ENCODE measurements around the gene PPFIBP2.
"Not testable (repeated sequence)": the region's sequence is repeated elsewhere in the genome, so short reads cannot be mapped to it uniquely, and the experiment has no call there.

The PPFIBP2 gene

DNA sequence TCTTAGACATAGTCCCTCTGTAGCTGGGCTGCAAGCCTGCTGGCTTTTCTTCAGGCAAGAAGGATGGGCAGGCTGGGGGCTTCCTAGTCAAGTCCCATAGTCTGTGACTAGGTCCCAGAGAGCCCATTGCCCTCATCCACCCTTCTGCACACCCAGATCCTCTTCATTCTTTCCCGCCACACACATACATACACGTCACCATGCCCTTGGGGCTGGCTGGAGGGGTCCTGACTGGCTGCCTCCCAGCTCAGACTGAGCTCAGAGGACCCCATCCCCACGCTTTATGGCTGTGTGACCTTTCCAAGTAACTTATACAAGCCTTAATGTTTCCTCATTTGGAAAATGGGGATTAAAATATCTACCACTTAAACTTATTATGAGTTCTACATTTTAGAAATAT is 13.5 kb upstream of the PPFIBP2 start:
- no peak for DNase-seq

DNA sequence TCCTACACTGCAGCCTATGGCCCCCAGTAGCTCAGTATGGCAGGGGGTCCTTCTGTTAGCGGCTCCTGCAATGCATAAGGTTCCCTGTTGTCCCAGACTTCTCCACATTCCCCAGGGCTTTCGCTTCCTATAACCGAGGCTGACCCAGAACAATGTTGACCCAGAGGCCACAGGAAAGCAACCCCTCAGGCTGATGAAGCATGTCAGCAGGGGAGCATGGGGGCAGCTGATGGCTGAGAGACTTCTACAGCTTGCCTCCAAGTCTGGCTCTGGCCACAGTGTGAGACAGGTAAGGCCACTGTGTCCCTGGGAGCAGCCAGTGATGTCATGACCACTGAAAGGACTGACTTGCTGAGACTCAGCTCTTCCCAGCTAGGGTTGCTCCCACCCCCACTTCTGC is 12.5 kb upstream of the PPFIBP2 start:
- no peak for DNase-seq

DNA sequence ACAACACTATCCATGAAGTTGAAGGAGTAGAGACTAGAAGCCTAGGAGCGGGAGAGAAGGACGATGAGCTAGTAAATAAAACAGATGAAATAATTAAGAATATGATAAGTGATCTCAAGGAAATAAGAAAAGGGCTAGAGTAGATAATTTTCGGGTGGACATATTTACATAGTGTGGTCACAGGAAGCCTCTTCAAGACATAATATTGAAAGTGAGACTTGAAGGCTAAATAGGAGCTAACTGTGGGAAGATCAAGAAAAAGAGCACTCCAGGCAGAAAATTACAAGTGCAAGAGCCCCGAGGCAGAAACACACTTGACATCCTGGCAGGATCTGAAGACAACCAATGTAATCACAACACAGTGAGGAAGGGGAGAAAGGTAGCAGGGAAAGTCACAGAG is 11.9 kb upstream of the PPFIBP2 start:
- DNase-seq: no peak

DNA sequence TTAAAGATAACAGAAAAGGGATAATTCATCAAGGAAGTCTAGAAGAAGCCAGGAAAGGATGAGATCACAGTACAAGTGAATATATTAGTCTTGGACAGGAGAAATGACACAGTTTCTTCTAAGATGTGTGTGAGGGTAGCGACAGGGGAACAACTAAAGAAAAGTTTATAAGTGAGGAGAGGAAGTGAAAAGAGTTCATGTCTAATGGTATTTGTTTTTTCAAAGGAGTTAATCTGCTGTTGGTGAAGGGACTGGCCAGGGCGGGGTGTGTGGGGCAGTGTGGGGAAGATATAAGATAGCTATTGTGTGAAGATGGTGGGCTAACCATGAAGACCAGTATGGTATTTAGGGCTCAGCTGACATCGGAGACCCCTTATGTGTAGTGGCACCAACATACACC is 7.6 kb upstream of the PPFIBP2 start:
- DNase-seq: no peak

GRCh38 chr11:7508087-7508486 is 5.7 kb upstream of the PPFIBP2 start:
- no peak for DNase-seq

- no peak for DNase-seq
These were observed 3.8 kb upstream of the PPFIBP2 start for GRCh38 chr11:7509966-7510365.

DNA sequence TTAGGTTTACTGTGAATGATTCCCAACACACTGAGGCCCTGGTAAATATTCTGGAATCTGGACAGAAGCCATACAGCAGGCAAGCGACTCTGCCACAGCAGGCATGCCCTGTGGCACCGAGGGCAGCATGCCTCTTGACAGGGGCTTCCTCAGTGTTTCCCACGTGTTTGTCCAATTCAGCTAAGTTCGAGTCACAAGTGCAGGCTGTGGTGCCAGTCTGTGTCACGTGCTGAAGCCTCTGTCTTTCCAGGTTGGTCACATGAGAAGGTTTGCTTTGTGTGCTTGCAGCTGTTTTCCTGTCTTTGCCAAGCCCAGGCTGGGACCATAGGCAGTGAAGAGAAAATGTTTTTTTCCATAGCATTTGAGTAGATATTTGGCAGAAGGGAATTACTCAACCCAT is 2.4 kb upstream of the PPFIBP2 start:
- no peak for DNase-seq

DNA sequence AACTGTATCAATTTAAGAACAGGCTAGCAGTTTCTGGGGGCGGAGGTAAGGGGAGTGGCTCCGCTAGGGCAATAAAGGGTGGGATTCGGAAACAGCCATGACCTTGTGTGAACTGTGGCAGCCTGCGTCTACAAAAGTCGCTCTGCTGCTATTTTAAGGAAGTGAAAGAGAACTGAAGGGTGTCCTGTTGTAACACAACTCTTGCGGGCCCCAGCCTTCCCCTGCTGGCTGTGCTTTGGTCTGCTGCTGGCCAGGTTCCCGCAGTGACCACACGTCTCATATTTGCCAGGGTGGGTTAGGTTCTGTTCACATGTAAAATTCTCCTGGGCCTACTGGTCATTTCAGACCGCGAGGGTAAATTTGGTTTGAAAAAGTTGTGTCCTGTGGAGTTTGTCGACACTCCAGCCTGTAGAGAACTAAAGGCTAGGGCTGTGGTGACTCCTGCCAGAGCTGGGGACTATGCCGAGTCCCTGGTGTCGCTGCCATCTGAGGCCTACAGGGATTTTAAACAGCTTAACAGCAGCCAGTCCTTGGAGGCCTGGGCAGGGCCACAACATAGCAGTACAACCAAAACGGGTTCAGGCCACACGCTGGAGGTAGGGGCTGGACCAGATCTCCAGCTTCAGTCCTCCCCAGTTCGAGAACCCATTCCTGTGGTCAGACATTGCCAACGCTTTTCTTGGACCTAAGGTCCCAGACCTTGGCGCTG is 1.1 kb upstream of the PPFIBP2 start:
- DNase-seq: no peak

DNA sequence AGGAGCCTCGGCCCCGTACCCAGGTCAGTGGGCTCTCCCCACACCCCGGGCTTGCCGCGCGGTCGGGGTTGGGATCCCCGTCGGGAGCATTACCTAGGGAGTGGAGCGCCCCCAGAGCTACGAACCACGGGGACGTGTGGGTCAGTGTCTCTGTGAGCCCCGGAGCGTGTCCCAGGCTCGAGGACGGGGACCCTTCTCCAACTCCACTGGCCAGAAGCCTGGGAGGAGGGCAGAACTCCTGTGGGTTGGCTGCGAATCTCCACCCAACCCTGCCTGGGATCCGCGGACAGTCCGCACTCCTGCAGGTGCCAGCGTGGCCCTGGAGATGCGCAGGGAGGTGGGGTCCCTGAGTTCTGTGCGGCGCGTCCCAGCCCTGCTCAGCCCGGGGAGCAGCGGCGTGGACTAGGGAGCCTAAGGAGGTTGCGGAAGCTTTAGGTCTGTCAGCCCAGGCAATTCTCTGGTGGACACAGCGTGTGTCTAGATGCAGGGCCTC is 346 bp downstream of the PPFIBP2 start:
- no peak for DNase-seq

DNA sequence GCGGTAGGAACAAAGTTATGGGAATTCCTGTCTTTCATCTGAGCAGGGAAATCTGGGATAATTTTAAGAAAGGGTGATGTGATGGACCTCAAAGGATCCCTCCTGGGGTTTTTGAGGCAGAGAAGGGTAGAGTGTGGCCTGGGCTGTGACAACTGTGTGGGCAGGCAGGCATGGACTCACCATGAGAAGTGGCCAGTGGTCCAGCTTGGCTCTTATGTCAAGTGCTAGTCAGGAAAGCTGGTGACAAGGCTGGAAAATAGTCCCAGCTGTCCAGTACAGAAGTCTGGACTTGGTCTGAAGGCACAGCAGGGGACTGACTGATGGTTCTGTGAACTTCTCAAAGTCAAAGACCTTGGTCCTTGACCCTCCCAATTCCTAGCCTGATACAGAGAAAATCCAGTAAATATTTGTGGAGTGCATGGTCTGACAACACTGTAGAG is 1.7 kb downstream of the PPFIBP2 start:
- DNase-seq: no peak

DNA sequence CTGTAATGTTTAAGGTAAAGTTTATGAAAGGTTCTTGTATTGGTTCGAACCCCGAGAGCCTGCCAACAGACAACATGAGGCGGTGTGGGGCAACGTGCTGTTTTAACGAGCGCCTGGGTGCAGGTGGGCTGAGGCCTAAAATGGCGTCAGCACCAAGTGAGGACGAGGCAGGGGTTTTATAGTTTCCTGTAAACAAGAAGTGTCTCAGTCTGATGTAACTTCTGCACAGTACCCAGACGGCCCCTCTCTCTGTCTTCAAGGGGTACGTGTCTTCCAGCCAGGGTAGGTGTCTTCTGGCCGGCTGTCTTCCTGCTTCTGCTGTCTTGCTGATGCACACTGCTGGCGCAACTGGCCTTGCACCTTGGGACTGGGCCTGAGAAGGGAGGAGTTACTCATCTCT is 2.7 kb downstream of the PPFIBP2 start:
- no peak for DNase-seq

DNA sequence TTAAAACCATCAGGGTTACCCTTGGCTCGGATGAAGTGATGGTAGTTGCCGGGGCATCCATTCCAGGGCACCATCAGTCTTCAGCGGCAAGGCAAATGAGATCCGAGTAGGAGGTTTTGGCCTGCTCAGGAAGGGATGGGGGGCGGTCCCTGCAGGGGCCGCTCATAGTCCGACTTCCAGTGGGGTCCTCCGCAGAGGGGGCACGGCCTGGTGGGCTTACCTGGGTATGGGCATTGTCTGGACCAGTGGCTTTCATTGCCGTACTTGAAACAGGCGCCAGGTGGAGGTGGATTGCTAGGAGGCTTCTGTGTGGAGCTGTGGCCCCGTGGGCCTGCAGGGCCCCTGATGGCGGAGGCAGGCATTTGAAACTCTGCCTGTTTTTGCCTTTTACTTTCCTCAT is 3.9 kb downstream of the PPFIBP2 start:
- not testable (repeated sequence) for DNase-seq

DNA sequence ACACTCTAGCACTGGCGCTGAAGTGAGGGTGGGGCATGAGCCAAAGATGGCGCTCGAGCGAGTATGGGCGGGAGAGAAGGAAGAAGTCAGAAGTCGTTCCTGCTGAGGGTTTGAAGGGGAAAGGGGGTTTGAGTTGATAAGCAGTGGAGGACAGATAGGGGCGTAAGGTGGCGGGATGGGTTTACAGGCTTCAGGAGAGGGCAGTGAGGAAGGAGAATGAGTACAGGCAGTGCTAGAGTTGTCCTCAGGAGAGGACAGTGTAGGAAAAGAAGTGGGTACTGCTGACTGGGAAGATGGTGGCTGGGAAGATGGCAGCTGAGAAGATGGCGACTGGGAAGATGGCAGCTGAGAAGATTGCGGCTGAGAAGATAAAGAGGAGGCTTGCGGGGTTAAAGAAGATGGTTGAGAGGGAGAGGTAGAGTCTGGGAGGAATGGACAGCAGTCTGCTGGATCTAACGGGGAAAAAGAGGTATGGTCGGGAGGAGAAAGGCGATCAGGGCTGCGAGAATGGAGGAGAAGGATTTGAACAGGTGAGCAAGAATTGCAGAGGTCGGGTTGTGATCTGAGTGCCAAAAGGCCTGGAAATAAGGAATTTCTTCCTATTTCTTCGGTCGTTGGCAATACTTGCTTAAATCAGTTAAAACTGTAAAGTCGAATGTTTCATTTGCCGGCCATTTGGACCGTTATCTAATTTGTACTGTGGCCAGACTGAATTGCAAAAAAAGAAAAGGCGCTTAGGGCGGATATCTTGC is 5.2 kb downstream of the PPFIBP2 start:
- DNase-seq: no peak

DNA sequence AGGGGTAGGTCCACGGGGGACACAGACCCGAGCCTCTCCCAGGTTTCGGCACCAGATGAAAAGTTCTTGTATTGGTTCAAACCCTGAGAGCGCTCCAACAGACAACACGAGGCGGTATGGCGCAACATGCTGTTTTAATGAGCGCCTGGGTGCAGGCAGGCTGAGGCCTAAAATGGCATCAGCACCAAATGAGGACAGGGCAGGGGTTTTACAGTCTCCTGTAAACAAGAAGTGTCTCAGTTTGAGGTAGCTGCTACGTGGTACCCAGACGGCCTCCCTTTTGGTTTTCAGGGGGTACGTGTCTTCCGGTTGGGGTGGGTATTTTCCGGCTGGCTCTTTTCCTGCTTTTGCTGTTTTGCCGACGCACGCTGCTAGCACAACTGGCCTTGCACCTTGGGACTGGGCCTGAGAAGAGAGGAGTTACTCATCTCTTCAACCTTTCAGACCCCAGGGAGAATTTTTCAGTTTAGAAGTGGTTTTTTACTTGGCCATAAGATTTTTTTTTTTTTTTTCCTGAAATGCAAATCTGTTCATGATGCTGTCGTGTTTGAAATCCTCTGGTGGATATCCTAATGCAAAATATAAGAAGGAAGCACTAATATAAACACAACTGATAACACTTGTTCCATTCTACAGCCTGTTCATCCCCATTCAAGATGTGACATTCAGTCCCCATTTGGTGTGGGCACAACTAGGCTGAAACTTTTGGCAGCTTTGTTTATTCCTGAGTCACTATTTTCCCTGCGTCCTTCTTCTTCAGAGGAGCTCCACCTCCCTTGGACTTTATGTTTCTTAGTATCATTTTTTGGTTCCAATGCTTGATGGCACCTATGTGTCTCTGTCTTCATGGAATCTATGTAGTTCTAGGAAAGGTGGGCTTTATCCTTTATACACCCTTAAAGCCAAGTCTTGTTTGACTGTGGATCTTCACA is 6.5 kb downstream of the PPFIBP2 start:
- DNase-seq: no peak

DNA sequence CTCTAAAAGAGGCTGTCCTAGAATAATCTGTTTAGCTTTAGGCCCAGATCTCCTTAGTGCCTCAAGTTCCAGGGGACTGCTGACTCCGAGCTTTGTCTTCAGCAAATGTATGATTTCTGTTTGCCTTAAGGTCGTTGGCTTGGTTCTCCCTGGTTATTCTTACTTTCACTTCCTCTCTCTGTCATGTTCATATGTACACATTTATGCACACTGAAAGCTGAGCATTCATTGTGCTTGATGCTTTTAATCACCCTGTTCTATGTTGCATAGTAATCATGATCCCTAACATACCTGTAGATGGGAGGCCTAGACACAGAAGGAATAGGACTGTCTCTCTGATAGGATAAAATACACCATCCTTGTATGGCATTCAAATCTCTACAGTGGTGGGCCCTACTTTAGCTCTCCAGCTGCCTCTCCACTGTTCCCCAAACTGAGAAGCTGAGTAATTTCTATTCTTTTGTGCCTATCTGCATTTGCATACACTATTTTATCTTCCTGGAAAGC is 7.2 kb downstream of the PPFIBP2 start:
- DNase-seq: no peak

- DNase-seq: no peak
These were observed 8.3 kb downstream of the PPFIBP2 start for GRCh38 chr11:7522121-7522520.

DNA sequence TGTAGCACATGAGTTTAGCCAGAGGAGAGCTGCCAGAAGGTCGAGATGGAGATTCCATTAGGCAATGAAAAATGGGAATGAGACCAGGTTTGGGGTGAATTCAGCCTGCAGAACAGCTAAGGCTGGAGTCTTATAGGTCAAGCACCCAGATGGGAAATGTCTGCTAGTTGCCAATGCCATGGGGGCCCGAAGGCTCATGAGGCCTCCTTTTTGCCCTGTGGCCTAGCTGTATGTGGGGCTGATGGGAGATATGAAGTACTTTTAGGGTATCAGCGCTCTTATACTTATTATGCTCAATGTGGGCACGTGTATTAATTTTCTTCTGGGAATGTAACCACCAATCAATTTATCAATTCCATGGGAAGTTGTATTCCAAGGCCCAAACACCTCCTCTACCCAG is 8.7 kb downstream of the PPFIBP2 start:
- no peak for DNase-seq

DNA sequence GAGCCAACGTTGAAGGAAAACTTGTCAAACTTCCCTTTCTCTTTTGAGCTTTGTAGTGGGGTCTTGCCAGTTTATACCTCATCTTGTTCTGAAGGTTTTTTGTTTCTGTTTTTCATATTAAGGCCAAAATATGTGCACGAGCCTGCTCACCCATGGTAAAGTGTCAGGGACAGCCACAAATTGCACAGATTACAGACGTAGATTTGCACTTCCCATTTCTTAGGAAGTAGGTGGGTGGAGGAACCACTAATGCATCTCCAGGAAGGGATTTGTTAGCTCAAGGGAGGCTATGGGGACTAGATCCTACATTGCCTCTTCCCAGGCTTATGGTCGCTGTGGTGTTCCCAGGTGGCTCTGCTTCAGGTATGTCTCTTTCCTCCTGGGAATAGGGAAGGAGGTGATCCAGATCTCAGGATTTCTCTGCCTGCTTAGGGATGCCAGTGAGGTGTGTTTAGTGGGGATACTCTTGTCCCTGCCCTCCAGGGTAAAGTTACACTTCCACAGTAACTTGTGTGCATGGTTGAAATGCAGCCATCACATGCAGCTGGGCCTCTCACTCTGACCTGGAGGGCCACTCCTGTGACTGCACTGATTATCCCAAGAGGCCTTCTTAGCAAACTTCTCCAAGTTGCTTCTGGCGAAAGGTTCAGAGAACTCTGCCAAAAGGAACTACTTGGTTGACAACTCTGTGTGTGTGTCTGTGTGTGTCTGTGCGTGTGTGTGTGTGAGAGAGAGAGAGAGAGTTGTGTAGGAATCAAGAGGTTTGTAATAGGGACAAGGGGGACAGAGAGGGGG is 9.8 kb downstream of the PPFIBP2 start:
- no peak for DNase-seq

DNA sequence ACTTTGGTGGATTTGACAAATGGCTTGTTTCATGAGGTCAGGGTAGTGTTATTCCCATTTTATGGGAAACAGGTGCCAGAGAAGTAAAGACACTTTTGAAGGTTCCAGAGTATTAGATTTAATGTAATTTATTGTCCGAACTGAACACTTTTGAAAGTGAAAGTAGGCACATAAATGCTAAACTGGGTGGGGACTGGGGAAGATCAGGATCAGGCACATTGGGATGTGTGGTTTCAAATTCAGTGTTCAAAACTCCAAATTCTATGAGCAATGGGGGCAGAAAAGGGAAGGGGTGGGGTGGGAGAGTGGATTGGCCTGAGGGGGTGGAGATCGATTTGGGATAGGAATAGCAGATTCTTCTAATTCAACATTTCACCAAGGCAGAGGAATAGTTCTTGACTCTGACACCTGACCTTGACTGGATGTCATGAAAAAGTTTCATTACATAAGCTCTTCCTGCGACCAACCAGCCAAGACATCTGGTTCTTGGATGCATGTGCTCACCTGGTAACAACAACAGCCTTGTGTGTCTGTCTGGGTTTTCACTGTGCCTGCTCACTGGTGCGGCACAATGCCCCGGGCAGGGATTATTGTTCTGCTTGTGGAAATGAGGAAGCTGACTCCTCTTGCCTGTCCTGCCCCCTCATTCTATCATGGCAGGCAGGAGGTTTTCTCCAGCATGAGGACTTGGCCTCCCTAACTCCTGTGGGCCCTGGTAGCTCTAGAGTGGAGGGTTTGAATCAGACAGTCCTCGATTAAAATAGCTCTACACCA is 10.8 kb downstream of the PPFIBP2 start:
- no peak for DNase-seq

GRCh38 chr11:7525424-7525823 is 11.6 kb downstream of the PPFIBP2 start:
- DNase-seq: no peak

DNA sequence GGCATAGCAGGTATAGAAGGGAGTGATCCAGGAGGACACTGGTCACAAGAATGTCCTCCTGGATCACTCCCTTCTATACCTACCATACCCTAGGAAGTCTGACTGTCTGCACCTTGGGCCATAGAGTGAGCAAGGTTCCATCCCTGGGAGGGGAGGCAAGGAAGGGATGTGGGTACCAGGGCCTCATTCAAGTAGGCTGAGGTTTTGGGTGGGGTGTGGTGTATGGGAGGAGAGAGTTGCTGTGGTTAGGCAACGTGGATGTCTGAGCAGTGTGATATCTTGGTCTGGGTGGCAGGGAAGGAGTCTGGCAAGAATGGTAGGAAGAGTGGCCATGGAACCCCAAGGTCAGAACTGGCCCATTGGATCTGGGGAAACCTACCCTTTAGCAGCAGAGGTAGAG is 13.2 kb downstream of the PPFIBP2 start:
- DNase-seq: no peak
